IMR-90 (cell line): ENCODE data around the gene SLITRK3. TPM values are rescaled to one million over a fixed set of nuclear protein-coding genes. Genes with fewer than 3 reads are reported as not detected.

ENCODE experiments used
- ATAC-seq: fragments of 200-7000 bp; cut with Tn5 transposase; 2 replicates; pipeline ENCODE4 v1.9.1; 2020; ENCODE audit warnings: low read depth, mild to moderate bottlenecking, moderate library complexity
- BruUV-seq: library from RNA; stranded (reverse); fragments of 400-500 nt; replicated peaks from 2 replicates; lab custom pipeline; 2021; lab: Mats Ljungman, UMichigan
- CTCF ChIA-PET: fragments of 300-600 bp; formaldehyde crosslinking; extraction: SDS; loops from one replicate; lab custom pipeline; 2021; ENCODE audit warnings: antibody characterized with exemption; lab: Yijun Ruan, JAX
- POLR2A ChIA-PET: fragments of 300-600 bp; sonication (Branson Sonifier 250); formaldehyde crosslinking; loops from one replicate; lab custom pipeline; 2022; ENCODE audit warnings: antibody characterized with exemption; ENCODE audit not compliant: unreplicated experiment; lab: Charles Lee
- DNase-seq: peaks from one replicate; pipeline ENCODE4 v3.0.0; 2013
- H2AFZ ChIP-seq: replicated peaks from 2 replicates; pipeline ENCODE3; 2013; ENCODE audit warnings: low read length, mild to moderate bottlenecking; ENCODE audit not compliant: poor library complexity
- H2AK5ac ChIP-seq: 2 replicates; pipeline ENCODE4 v1.6.1; 2013; ENCODE audit warnings: low read depth, low read length, inconsistent platforms
- H2AK9ac ChIP-seq: replicated peaks from 2 replicates; pipeline ENCODE3; 2013; ENCODE audit warnings: mild to moderate bottlenecking, low read depth, low read length, moderate library complexity; ENCODE audit not compliant: poor library complexity
- H2BK120ac ChIP-seq: 2 replicates; pipeline ENCODE4 v1.6.1; 2013; ENCODE audit warnings: low read depth, low read length, inconsistent platforms
- H2BK15ac ChIP-seq: 3 replicates; pipeline ENCODE4 v1.6.1; 2013; ENCODE audit warnings: low read depth, low read length, inconsistent platforms
- H2BK20ac ChIP-seq: 2 replicates; pipeline ENCODE4 v1.6.1; 2013; ENCODE audit warnings: low read depth, mild to moderate bottlenecking, inconsistent platforms, low read length, moderate library complexity
- H2BK5ac ChIP-seq: 2 replicates; pipeline ENCODE4 v1.6.1; 2013; ENCODE audit warnings: mild to moderate bottlenecking, low read depth, low read length, inconsistent platforms; ENCODE audit not compliant: poor library complexity, severe bottlenecking
- H3K14ac ChIP-seq: replicated peaks from 2 replicates; pipeline ENCODE4 v1.6.1; 2013; ENCODE audit warnings: low read depth, low read length, inconsistent platforms
- H3K18ac ChIP-seq: 2 replicates; pipeline ENCODE4 v1.6.1; 2013; ENCODE audit warnings: low read depth, low read length, control low read depth
- H3K23ac ChIP-seq: 2 replicates; pipeline ENCODE4 v1.6.1; 2013; ENCODE audit warnings: low read depth, low read length, inconsistent platforms
- H3K27ac ChIP-seq: 2 replicates; pipeline ENCODE4 v1.5.1; 2013; ENCODE audit warnings: mild to moderate bottlenecking, control low read depth, low read length; ENCODE audit not compliant: insufficient read depth
- H3K27me3 ChIP-seq: 2 replicates; pipeline ENCODE4 v1.6.1; 2013; ENCODE audit warnings: low read length; ENCODE audit not compliant: control insufficient read depth, insufficient read depth
- H3K36me3 ChIP-seq: 2 replicates; pipeline ENCODE4 v1.6.1; 2013; ENCODE audit warnings: low read length, mixed read lengths; ENCODE audit not compliant: control insufficient read depth, insufficient read depth
- H3K4ac ChIP-seq: 2 replicates; pipeline ENCODE4 v1.6.1; 2013; ENCODE audit warnings: low read depth, low read length, inconsistent platforms
- H3K4me1 ChIP-seq: 2 replicates; pipeline ENCODE4 v1.6.1; 2013; ENCODE audit warnings: low read length, mixed read lengths; ENCODE audit not compliant: control insufficient read depth, insufficient read depth
- H3K4me2 ChIP-seq: 2 replicates; pipeline ENCODE4 v1.6.1; 2013; ENCODE audit warnings: low read depth, mild to moderate bottlenecking, control low read depth, low read length, moderate library complexity
- H3K4me3 ChIP-seq: 2 replicates; pipeline ENCODE4 v1.5.1; 2013; ENCODE audit warnings: low read depth, mild to moderate bottlenecking, control low read depth, low read length, moderate library complexity; ENCODE audit not compliant: insufficient read depth
- H3K56ac ChIP-seq: 2 replicates; pipeline ENCODE4 v1.6.1; 2013; ENCODE audit warnings: low read length, inconsistent platforms; ENCODE audit not compliant: insufficient read depth; ENCODE audit errors: extremely low read depth
- H3K79me1 ChIP-seq, 2 experiments: 2 replicates each; pipeline ENCODE4 v1.6.1; 2013; ENCODE audit warnings: low read length in 2 of 2, inconsistent platforms in 1 of 2, low read depth in 1 of 2
- H3K9ac ChIP-seq: 2 replicates; pipeline ENCODE4 v1.6.1; 2013; ENCODE audit warnings: low read depth, low read length, control low read depth
- H3K9me1 ChIP-seq: 2 replicates; pipeline ENCODE4 v1.6.1; 2013; ENCODE audit warnings: low read length, inconsistent platforms; ENCODE audit not compliant: insufficient read depth
- H3K9me3 ChIP-seq: 2 replicates; pipeline ENCODE4 v1.6.1; 2013; ENCODE audit warnings: low read length; ENCODE audit not compliant: control insufficient read depth, insufficient read depth
- H4K20me1 ChIP-seq: 2 replicates; pipeline ENCODE4 v1.6.1; 2013; ENCODE audit warnings: low read length, inconsistent platforms; ENCODE audit not compliant: insufficient read depth
- H4K5ac ChIP-seq: 2 replicates; pipeline ENCODE4 v1.6.1; 2013; ENCODE audit warnings: mild to moderate bottlenecking, low read depth, low read length, control low read depth
- H4K8ac ChIP-seq, 2 experiments: 2 replicates each; pipeline ENCODE4 v1.6.1; 2013; ENCODE audit warnings: low read depth in 2 of 2, low read length in 2 of 2, control low read depth in 1 of 2, inconsistent platforms in 1 of 2
- H4K91ac ChIP-seq: 2 replicates; pipeline ENCODE4 v1.6.1; 2013; ENCODE audit warnings: low read depth, low read length, inconsistent platforms; ENCODE audit not compliant: insufficient read depth
- CTCF ChIP-seq: conservative IDR thresholded peaks from 2 replicates; pipeline ENCODE4 v1.5.1; 2012; ENCODE audit warnings: mild to moderate bottlenecking, low read depth, low read length, improper control_type of control experiment
- MAZ ChIP-seq: IDR thresholded peaks from 2 replicates; pipeline ENCODE4 v1.6.1; 2012; ENCODE audit warnings: low read depth, mild to moderate bottlenecking, low read length, improper control_type of control experiment, moderate library complexity, borderline replicate concordance
- NFE2L2 ChIP-seq: fragments of 150-350 bp; IDR thresholded peaks from 2 replicates; pipeline ENCODE4 v1.6.1; 2016; ENCODE audit warnings: low read depth, mild to moderate bottlenecking, low read length
- RFX5 ChIP-seq: IDR thresholded peaks from 2 replicates; pipeline ENCODE4 v1.8.0; 2012; ENCODE audit warnings: low read depth, mild to moderate bottlenecking, low read length, moderate library complexity
- WGBS, 2 experiments: methylation state at CpG; one replicate each; pipeline versions ENCODE4 v1.1.5 to v1.1.7; 2013; ENCODE audit warnings: missing lambda C conversion rate in 2 of 2; ENCODE audit not compliant: insufficient read length in 1 of 2; ENCODE audit errors: extremely low coverage in 2 of 2; 5-methylcytosine and 5-hydroxymethylcytosine counted together
- dilution Hi-C: fragments of 300-500 bp; cut with HindIII; formaldehyde crosslinking; loops from one replicate; pipeline ENCODE4 v1.14.3; 2018; ENCODE audit warnings: low sequenced_read_pairs; ENCODE audit not compliant: unreplicated experiment
- in situ Hi-C: fragments of 300-500 bp; cut with MboI; formaldehyde crosslinking; loops from 3 replicates; pipeline ENCODE4 v1.14.3; 2019; ENCODE audit warnings: low sequenced_read_pairs, inconsistent platforms, mixed read lengths
- intact Hi-C: fragments of 100-400 bp; cut with micrococcal nuclease; formaldehyde crosslinking; loops from 2 replicates; pipeline ENCODE4 v1.10.0; 2022
- polyA plus RNA-seq, 3 experiments: library from polyadenylated mRNA; depleted of rRNA; stranded (reverse); fragments of >200 nt; gene quantifications; 2 replicates each; pipeline ENCODE4 v1.2.3, GENCODE V29; 2012; ENCODE audit warnings: low replicate concordance in 1 of 3
- total RNA-seq: library from RNA; depleted of rRNA; stranded (reverse); fragments of >200 nt; gene quantifications from 2 replicates; pipeline ENCODE4 v1.2.3, GENCODE V29; 2012
- TF ChIP-seq, protein P1 (sequence below): fragments of 150-350 bp; IDR thresholded peaks from 2 replicates; pipeline ENCODE4 v1.6.1; 2017; ENCODE audit warnings: mild to moderate bottlenecking, antibody characterized with exemption, low read length, low read depth

SLITRK3 gene
- total and polyA plus RNA-seq, 2 of the 4 experiments (the other 2 are of a cell fraction): not detected

DNA sequence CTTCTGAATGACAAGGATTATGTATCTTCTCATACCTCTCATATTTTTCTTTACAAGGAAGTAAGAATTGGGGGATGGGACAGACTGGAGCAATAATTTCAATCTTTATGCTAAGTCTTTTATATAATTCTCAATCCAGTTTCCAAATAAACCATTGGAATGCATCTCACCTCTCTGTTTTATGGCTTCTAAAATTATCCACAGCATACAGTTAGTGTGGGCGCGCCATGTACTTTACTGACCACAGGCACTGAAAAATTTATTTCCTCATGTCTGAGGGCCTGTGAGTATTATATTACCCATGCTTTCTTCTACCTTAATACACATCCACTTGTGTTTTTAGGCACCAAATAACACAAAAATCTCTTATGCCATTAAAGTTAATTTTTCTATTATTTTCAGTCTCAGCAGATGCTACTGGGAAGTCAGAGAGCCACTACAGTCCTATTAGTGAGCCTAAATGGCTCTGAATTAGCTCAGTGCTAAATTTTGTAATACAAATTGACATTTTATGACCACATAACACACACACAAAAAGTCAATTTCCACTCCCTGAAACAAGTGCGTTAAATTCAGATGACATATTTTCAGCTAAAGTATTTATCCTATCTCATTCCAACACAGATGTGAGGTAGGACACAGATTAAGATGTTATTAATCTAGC is 39.3 kb downstream of the SLITRK3 start:
- no peak overlapping the region for H4K8ac ChIP-seq
- H3K9me1 ChIP-seq: no peaks in the 10 kb centered on the region
- H3K36me3 ChIP-seq: no peaks in the 10 kb centered on the region
- no peak overlapping the region for H3K27ac ChIP-seq
- H2AK9ac ChIP-seq: no peak overlapping the region
- intact Hi-C loops (no loop called here), in situ Hi-C loops (no loop called here), dilution Hi-C loops (no loop called here)
- no peaks in the 10 kb centered on the region for H3K4me1 ChIP-seq
- TF ChIP-seq MAZ (no peak), RFX5 (no peak), NFE2L2 (no peak), CTCF (no peak)
- TF ChIP-seq, protein P1, sequence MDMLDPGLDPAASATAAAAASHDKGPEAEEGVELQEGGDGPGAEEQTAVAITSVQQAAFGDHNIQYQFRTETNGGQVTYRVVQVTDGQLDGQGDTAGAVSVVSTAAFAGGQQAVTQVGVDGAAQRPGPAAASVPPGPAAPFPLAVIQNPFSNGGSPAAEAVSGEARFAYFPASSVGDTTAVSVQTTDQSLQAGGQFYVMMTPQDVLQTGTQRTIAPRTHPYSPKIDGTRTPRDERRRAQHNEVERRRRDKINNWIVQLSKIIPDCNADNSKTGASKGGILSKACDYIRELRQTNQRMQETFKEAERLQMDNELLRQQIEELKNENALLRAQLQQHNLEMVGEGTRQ: no peak
- no peak overlapping the region for H2BK20ac ChIP-seq
- no peak overlapping the region for H4K5ac ChIP-seq
- no peak overlapping the region for H2BK15ac ChIP-seq
- H4K20me1 ChIP-seq: no peaks in the 10 kb centered on the region
- ChIA-PET POLR2A (no interaction called here), CTCF (no interaction called here)
- DNase-seq (no peak), ATAC-seq (no peak)
- BruUV-seq: no TSS peak
- no peak overlapping the region for H3K4me2 ChIP-seq
- H3K56ac ChIP-seq: no peak overlapping the region
- no peak overlapping the region for H3K9ac ChIP-seq
- no peak overlapping the region for H2AK5ac ChIP-seq
- no peak overlapping the region for H2BK5ac ChIP-seq
- H3K14ac ChIP-seq: no peak overlapping the region
- H2BK120ac ChIP-seq: no peak overlapping the region
- peaks cover 7% of the 10 kb centered on the region; the same call in 1 of the 2 replicates for H3K9me3 ChIP-seq
- no peak overlapping the region for H3K23ac ChIP-seq
- no peak overlapping the region for H3K4me3 ChIP-seq
- H3K79me1 ChIP-seq: no peaks in the 10 kb centered on the region
- no peak overlapping the region for H3K18ac ChIP-seq
- no peak overlapping the region for H3K4ac ChIP-seq
- no CpG with 5 or more reads among the region's 3 CpGs for WGBS, 2 experiments
- H2AFZ ChIP-seq: no peak overlapping the region
- no peaks in the 10 kb centered on the region for H3K27me3 ChIP-seq
- H4K91ac ChIP-seq: no peak overlapping the region
